HCT116 (cell line): Measurements from ENCODE around the gene EBLN2.

Experiments used
- TCF7L2 ChIP-seq: IDR thresholded peaks from 2 replicates; pipeline ENCODE4 v1.7.0; 2011; ENCODE audit warnings: borderline replicate concordance, inconsistent platforms; ENCODE audit not compliant: insufficient read depth, insufficient read length; ENCODE audit errors: extremely low read depth
- YY1 ChIP-seq: IDR thresholded peaks from 2 replicates; pipeline ENCODE4 v1.6.1; 2011; ENCODE audit warnings: low read length, low read depth, moderate library complexity, mild to moderate bottlenecking; ENCODE audit not compliant: insufficient replicate concordance; ENCODE audit errors: extremely low read depth
- TF ChIP-seq, protein P1 (sequence below), 3 experiments: fragments of 200-600 bp in 1 of 3; sonication (generic) in 1 of 3; IDR thresholded peaks in 2 of 3; conservative IDR thresholded peaks in 1 of 3; 2 replicates each; pipeline ENCODE4 v1.5.1; 2012 to 2017; ENCODE audit warnings: low read depth in 2 of 3, low read length in 2 of 3, antibody characterized with exemption in 1 of 3, borderline replicate concordance in 1 of 3, control low read depth in 1 of 3, mild to moderate bottlenecking in 1 of 3, mixed read lengths in 1 of 3, mixed run types in 1 of 3, moderate library complexity in 1 of 3; ENCODE audit not compliant: insufficient read depth in 1 of 3

DNA sequence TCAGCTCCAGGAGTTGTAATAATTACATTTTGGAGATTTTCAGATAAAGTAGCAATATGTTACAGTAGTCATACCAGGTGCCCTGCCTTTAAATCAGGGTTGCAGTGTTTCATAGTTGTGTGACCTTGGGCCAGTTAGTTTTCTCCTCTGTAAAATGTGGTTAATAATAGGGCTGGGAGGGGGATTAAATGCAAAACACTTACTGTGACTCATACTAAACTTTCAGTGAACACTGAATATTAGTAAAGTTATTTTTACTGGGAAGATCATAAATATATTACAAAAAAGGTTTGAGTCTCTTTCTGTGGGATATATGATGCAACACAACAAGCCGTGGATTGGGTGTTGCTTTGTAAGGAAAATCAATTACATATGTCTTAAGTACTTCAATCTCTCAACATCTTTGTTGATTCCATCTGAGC is 1.1 kb upstream of the EBLN2 start:
- TF ChIP-seq YY1 (no peak), TCF7L2 (no peak)
- TF ChIP-seq, protein P1, sequence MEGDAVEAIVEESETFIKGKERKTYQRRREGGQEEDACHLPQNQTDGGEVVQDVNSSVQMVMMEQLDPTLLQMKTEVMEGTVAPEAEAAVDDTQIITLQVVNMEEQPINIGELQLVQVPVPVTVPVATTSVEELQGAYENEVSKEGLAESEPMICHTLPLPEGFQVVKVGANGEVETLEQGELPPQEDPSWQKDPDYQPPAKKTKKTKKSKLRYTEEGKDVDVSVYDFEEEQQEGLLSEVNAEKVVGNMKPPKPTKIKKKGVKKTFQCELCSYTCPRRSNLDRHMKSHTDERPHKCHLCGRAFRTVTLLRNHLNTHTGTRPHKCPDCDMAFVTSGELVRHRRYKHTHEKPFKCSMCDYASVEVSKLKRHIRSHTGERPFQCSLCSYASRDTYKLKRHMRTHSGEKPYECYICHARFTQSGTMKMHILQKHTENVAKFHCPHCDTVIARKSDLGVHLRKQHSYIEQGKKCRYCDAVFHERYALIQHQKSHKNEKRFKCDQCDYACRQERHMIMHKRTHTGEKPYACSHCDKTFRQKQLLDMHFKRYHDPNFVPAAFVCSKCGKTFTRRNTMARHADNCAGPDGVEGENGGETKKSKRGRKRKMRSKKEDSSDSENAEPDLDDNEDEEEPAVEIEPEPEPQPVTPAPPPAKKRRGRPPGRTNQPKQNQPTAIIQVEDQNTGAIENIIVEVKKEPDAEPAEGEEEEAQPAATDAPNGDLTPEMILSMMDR (IDR thresholded peaks at IDR 0.05 in 2 of 3, conservative IDR thresholded peaks at IDR 0.05 in 1 of 3; ENCODE audit: borderline replicate concordance in 1 of 3, insufficient read depth in 1 of 3, low read depth in 2 of 3, low read length in 2 of 3), result no peak
